Measurements from ENCODE around the gene VWA5B1. TPM values are rescaled to one million over a fixed set of nuclear protein-coding genes. Genes with fewer than 3 reads are reported as not detected.

The VWA5B1 gene
- total RNA-seq, 1 donor from 2014 or later = not detected

DNA sequence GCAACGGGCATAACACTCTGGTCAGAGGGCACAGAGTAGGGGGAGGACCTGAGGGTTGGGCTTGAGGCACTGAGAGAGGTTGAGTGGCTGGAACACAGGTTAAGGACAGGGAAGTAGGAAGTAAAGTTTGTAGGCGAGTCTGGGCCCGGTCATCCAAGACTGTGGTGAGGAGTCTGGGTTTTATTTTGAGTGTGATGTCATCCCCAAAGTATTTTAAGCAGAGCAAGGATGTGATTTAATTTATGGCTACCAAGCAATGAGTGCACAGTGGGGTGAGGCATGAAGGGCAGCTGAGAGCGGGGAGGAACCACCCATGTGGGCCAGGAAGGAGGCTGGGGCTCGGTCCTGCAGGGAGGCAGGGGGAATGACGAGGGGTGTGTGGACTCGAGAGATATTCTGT lies 11.2 kb upstream of the VWA5B1 start:
- Histone ChIP-seq H3K9me3 (no peaks in the 10 kb centered on the region), H3K27ac (no peak overlapping the region), H3K4me3 (no peak overlapping the region), H3K27me3 (no peaks in the 10 kb centered on the region), H3K4me1 (no peaks in the 10 kb centered on the region), H3K36me3 (no peaks in the 10 kb centered on the region)
- no peak for DNase-seq (ENCODE audit: extremely low spot score in 2 of 2)
- TF ChIP-seq POLR2AphosphoS5 (IDR thresholded peaks at IDR 0.05; ENCODE audit: insufficient read depth in 1 of 2, low read depth in 1 of 2) (no peak), POLR2A (IDR thresholded peaks at IDR 0.05) (no peak)
- TF ChIP-seq, protein P1, sequence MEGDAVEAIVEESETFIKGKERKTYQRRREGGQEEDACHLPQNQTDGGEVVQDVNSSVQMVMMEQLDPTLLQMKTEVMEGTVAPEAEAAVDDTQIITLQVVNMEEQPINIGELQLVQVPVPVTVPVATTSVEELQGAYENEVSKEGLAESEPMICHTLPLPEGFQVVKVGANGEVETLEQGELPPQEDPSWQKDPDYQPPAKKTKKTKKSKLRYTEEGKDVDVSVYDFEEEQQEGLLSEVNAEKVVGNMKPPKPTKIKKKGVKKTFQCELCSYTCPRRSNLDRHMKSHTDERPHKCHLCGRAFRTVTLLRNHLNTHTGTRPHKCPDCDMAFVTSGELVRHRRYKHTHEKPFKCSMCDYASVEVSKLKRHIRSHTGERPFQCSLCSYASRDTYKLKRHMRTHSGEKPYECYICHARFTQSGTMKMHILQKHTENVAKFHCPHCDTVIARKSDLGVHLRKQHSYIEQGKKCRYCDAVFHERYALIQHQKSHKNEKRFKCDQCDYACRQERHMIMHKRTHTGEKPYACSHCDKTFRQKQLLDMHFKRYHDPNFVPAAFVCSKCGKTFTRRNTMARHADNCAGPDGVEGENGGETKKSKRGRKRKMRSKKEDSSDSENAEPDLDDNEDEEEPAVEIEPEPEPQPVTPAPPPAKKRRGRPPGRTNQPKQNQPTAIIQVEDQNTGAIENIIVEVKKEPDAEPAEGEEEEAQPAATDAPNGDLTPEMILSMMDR (IDR thresholded peaks at IDR 0.05) = no peak
- intact Hi-C loops (cut with DNase I) = no loop called here

DNA sequence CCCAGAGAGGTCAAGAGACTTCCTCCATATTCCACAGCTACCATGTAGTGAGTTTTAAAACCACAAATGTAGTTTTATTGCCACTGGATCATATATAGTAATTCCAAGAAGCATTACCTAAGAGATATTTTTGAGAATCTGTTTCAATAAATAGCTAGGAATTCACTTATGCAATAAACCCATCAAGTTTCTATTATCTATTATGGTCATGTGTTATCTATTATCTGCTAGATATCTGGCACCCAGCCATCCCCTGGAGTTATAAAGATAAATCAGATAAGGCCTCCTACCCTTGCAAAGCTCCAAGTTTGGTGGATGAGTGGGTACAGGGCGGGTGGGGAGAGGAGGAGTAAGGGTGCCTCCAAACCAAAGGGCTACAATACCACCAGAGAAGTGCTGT lies 10.3 kb upstream of the VWA5B1 start:
- H3K27me3 ChIP-seq = no peaks in the 10 kb centered on the region
- H3K36me3 ChIP-seq = no peaks in the 10 kb centered on the region
- intact Hi-C loops (cut with DNase I) = no loop called here
- no peaks in the 10 kb centered on the region for H3K9me3 ChIP-seq
- H3K4me3 ChIP-seq = no peak overlapping the region
- no peak for TF ChIP-seq POLR2AphosphoS5 (IDR thresholded peaks at IDR 0.05; ENCODE audit: insufficient read depth in 1 of 2, low read depth in 1 of 2)
- no peak for TF ChIP-seq POLR2A (IDR thresholded peaks at IDR 0.05)
- TF ChIP-seq, protein P1 (IDR thresholded peaks at IDR 0.05) = no peak
- no peaks in the 10 kb centered on the region for H3K4me1 ChIP-seq
- DNase-seq (ENCODE audit: extremely low spot score in 2 of 2) = no peak
- no peak overlapping the region for H3K27ac ChIP-seq

DNA sequence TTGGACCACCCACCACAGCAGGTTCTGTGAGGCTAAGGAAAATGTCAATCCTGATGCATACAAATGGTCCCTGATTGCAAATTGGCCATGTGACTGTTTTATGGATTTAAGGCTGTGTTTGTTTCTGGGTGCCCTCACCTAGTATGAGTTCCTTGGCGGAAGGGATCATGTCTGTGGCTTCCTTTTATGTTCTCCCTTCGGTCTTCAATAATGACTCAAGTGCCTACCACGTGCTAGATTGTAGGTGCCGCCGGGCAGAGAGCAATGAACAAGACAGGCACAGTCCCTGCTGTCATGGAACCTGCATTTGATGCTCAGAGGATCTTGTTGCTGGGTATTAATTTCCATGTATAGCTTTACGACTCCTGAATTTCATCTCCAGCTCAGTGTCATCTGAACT lies 9.8 kb upstream of the VWA5B1 start:
- DNase-seq (ENCODE audit: extremely low spot score in 2 of 2) = no peak
- Histone ChIP-seq H3K27ac (no peak overlapping the region), H3K27me3 (no peaks in the 10 kb centered on the region), H3K4me3 (no peak overlapping the region), H3K4me1 (no peaks in the 10 kb centered on the region), H3K36me3 (no peaks in the 10 kb centered on the region), H3K9me3 (no peaks in the 10 kb centered on the region)
- intact Hi-C loops (cut with DNase I) = no loop called here
- no peak for TF ChIP-seq POLR2A (IDR thresholded peaks at IDR 0.05)
- no peak for TF ChIP-seq POLR2AphosphoS5 (IDR thresholded peaks at IDR 0.05; ENCODE audit: insufficient read depth in 1 of 2, low read depth in 1 of 2)
- TF ChIP-seq, protein P1 (IDR thresholded peaks at IDR 0.05) = no peak

DNA sequence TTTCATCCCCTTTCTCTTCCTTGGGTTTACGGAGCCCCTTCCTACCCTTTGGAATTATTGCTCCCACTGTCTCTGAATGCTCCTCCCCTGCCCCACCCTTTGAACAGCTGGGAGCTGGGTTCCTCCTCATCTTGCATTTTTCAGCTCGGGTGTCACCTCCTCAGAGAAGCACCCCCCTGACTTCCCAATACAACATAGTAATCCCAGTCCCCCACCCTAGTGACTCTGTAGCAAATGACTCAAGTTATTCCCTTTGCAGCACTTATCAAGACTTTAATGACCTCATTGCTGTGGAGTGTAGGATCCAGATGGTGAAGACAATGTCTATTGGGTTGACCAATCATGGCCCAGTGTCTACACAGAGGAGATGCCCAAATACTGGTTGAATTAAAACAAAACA lies 8.9 kb upstream of the VWA5B1 start:
- Histone ChIP-seq H3K27me3 (no peaks in the 10 kb centered on the region), H3K9me3 (no peaks in the 10 kb centered on the region), H3K4me1 (no peaks in the 10 kb centered on the region), H3K36me3 (no peaks in the 10 kb centered on the region), H3K27ac (no peak overlapping the region), H3K4me3 (no peak overlapping the region)
- no peak for DNase-seq (ENCODE audit: extremely low spot score in 2 of 2)
- TF ChIP-seq POLR2A (IDR thresholded peaks at IDR 0.05) (no peak), POLR2AphosphoS5 (IDR thresholded peaks at IDR 0.05; ENCODE audit: insufficient read depth in 1 of 2, low read depth in 1 of 2) (no peak)
- TF ChIP-seq, protein P1 (IDR thresholded peaks at IDR 0.05) = no peak
- intact Hi-C loops (cut with DNase I) = no loop called here

DNA sequence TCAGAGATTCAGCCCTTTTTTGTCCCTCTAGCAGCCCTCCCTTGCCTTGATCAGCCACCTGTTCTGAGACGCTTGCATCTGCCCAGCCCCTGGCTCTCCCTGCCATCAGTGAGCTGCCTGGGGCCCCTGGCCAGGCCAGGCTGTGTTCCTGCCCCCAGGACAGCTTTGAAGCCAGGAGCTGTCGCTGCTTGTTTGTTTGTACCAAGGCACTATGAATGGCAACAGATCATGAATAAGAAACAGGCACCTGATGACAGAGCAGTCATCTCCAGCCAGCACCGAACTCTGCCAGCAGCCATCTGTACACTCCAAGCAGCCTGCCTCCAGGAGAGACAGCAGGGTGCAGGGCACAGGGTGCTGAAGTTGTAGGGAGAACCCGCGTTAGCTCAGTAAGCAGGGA lies 8.1 kb upstream of the VWA5B1 start:
- TF ChIP-seq POLR2AphosphoS5 (IDR thresholded peaks at IDR 0.05; ENCODE audit: insufficient read depth in 1 of 2, low read depth in 1 of 2) (no peak), POLR2A (IDR thresholded peaks at IDR 0.05) (no peak)
- TF ChIP-seq, protein P1 (IDR thresholded peaks at IDR 0.05) = no peak
- Histone ChIP-seq H3K9me3 (no peaks in the 10 kb centered on the region), H3K36me3 (no peaks in the 10 kb centered on the region), H3K4me1 (no peaks in the 10 kb centered on the region), H3K27me3 (no peaks in the 10 kb centered on the region), H3K27ac (no peak overlapping the region), H3K4me3 (no peak overlapping the region)
- DNase-seq (ENCODE audit: extremely low spot score in 2 of 2) = no peak
- intact Hi-C loops (cut with DNase I) = no loop called here

Data from vagina (tissue), 2 donors.